ENCODE results near the gene KCNK6. TPM values are rescaled to one million over a fixed set of nuclear protein-coding genes. Genes with fewer than 3 reads are reported as not detected.

KCNK6 gene
- total and polyA plus RNA-seq, 4 donors = 1.2 to 4.6 (median 2.7) TPM

GRCh38 chr19:38355728-38356725, 36.4 kb downstream of the KCNK6 start (continued):
- TF ChIP-seq ZBTB33 (IDR thresholded peaks at IDR 0.05) (no peak), EGR1 (IDR thresholded peaks at IDR 0.05; ENCODE audit: low read depth in 2 of 2) (no peak), HNF4G (IDR thresholded peaks at IDR 0.05) (no peak), GABPA (IDR thresholded peaks at IDR 0.05 in 1 of 2, conservative IDR thresholded peaks at IDR 0.05 in 1 of 2) (no peak)

DNA sequence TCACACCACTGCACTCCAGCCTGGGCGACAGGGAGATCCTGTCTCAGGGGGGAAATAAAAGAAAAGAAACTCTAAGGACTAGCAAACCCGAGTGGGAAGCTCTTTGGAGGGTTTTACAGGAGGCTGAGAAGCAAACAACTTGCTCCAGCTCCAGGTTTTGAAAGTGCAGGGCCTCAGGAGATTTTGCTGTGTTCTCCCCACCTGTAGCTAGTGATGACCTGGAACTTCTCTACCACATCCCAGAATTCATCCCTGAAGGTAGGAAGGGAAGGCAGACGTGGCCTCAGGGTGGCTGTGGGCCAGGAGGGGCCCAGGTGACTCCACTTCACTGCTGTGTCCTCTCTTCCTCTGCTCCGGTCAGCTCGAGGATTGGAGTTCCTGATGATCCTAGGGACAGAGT, 38.4 kb downstream of the KCNK6 start:
- Histone ChIP-seq H3K9me3 (ENCODE audit: control insufficient read depth in 4 of 4, low read length in 3 of 4) (no peaks in the 10 kb centered on the region), H3K4me3 (ENCODE audit: low read depth in 1 of 3, low read length in 3 of 3) (no peak overlapping the region), H3K27ac (ENCODE audit: low read depth in 1 of 2, low read length in 2 of 2) (no peak overlapping the region), H3K9ac (ENCODE audit: low read depth in 1 of 2, low read length in 2 of 2) (no peak overlapping the region), H3K4me1 (ENCODE audit: control insufficient read depth in 4 of 4, insufficient read depth in 4 of 4, low read length in 3 of 4) (peaks cover 0 to 8% (median 0%) of the 10 kb centered on the region in 4 donors), H3K27me3 (ENCODE audit: control insufficient read depth in 4 of 4, insufficient read depth in 4 of 4, low read length in 3 of 4) (peaks cover 0 to 9% (median 3%) of the 10 kb centered on the region in 4 donors), H3K36me3 (ENCODE audit: control insufficient read depth in 4 of 4, insufficient read depth in 3 of 4, low read depth in 1 of 4, low read length in 3 of 4) (no peaks in the 10 kb centered on the region)
- TF ChIP-seq HNF4A (conservative IDR thresholded peaks at IDR 0.05) = no peak
- TF ChIP-seq GABPA (IDR thresholded peaks at IDR 0.05 in 1 of 2, conservative IDR thresholded peaks at IDR 0.05 in 1 of 2) = no peak
- TF ChIP-seq RXRA (IDR thresholded peaks at IDR 0.05) = no peak
- no peak for TF ChIP-seq SP1 (IDR thresholded peaks at IDR 0.05)
- no peak for TF ChIP-seq HNF4G (IDR thresholded peaks at IDR 0.05)
- no peak for TF ChIP-seq FOXA1 (IDR thresholded peaks at IDR 0.05)
- 45% methylated on average over 5 of the region's 5 CpGs for whole genome bisulfite sequencing
- DNase-seq (ENCODE audit: low spot score) = no peak

- H3K4me1 ChIP-seq (ENCODE audit: control insufficient read depth in 4 of 4, insufficient read depth in 4 of 4, low read length in 3 of 4) = peaks cover 0 to 8% (median 0%) of the 10 kb centered on the region in 4 donors
- H3K36me3 ChIP-seq (ENCODE audit: control insufficient read depth in 4 of 4, insufficient read depth in 3 of 4, low read depth in 1 of 4, low read length in 3 of 4) = no peaks in the 10 kb centered on the region
- H3K27me3 ChIP-seq (ENCODE audit: control insufficient read depth in 4 of 4, insufficient read depth in 4 of 4, low read length in 3 of 4) = peaks cover 0 to 6% (median 3%) of the 10 kb centered on the region in 4 donors
- H3K9ac ChIP-seq (ENCODE audit: low read depth in 1 of 2, low read length in 2 of 2) = no peak overlapping the region
- no peaks in the 10 kb centered on the region for H3K9me3 ChIP-seq (ENCODE audit: control insufficient read depth in 4 of 4, low read length in 3 of 4)
- DNase-seq (ENCODE audit: low spot score) = no peak
- TF ChIP-seq, protein P1, sequence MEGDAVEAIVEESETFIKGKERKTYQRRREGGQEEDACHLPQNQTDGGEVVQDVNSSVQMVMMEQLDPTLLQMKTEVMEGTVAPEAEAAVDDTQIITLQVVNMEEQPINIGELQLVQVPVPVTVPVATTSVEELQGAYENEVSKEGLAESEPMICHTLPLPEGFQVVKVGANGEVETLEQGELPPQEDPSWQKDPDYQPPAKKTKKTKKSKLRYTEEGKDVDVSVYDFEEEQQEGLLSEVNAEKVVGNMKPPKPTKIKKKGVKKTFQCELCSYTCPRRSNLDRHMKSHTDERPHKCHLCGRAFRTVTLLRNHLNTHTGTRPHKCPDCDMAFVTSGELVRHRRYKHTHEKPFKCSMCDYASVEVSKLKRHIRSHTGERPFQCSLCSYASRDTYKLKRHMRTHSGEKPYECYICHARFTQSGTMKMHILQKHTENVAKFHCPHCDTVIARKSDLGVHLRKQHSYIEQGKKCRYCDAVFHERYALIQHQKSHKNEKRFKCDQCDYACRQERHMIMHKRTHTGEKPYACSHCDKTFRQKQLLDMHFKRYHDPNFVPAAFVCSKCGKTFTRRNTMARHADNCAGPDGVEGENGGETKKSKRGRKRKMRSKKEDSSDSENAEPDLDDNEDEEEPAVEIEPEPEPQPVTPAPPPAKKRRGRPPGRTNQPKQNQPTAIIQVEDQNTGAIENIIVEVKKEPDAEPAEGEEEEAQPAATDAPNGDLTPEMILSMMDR (IDR thresholded peaks at IDR 0.05; ENCODE audit: low read depth, low read length, missing input control) = no peak
- TF ChIP-seq ZBTB33 (IDR thresholded peaks at IDR 0.05) = no peak
- no peak for TF ChIP-seq GABPA (IDR thresholded peaks at IDR 0.05 in 1 of 2, conservative IDR thresholded peaks at IDR 0.05 in 1 of 2)
- TF ChIP-seq YY1 (IDR thresholded peaks at IDR 0.05) = no peak
- no peak for TF ChIP-seq NR2F2 (IDR thresholded peaks at IDR 0.05)
- TF ChIP-seq FOXA2 (IDR thresholded peaks at IDR 0.05) = no peak
- TF ChIP-seq RXRA (IDR thresholded peaks at IDR 0.05) = no peak
- TF ChIP-seq HNF4A (conservative IDR thresholded peaks at IDR 0.05) = no peak
- no peak for TF ChIP-seq RAD21 (IDR thresholded peaks at IDR 0.05)
- TF ChIP-seq HNF4G (IDR thresholded peaks at IDR 0.05) = no peak
- TF ChIP-seq TAF1 (conservative IDR thresholded peaks at IDR 0.05) = no peak
- no peak for TF ChIP-seq FOXA1 (IDR thresholded peaks at IDR 0.05)
- TF ChIP-seq, protein P2, sequence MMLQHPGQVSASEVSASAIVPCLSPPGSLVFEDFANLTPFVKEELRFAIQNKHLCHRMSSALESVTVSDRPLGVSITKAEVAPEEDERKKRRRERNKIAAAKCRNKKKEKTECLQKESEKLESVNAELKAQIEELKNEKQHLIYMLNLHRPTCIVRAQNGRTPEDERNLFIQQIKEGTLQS (IDR thresholded peaks at IDR 0.05) = no peak
- TF ChIP-seq EGR1 (IDR thresholded peaks at IDR 0.05; ENCODE audit: low read depth in 2 of 2) = no peak
- TF ChIP-seq SP1 (IDR thresholded peaks at IDR 0.05) = no peak
- TF ChIP-seq JUND (IDR thresholded peaks at IDR 0.05) = no peak
- no peak overlapping the region for H3K27ac ChIP-seq (ENCODE audit: low read depth in 1 of 2, low read length in 2 of 2)
- no peak overlapping the region for H3K4me3 ChIP-seq (ENCODE audit: low read depth in 1 of 3, low read length in 3 of 3)
- WGBS = 57% methylated on average over 18 of the region's 18 CpGs
These were observed 39.8 kb downstream of the KCNK6 start for GRCh38 chr19:38359242-38360021.
